Activated CD4-positive, alpha-beta T cell treated with anti-CD3 and anti-CD28 coated beads, Interleukin-2, amount 10 ng/mL, durations not matched to agents 7 days and 5 days (primary cell): ENCODE measurements around the gene TP53AIP1. TPM values are rescaled to one million over a fixed set of nuclear protein-coding genes. Genes with fewer than 3 reads are reported as not detected.
A peak's percentile ranks its signal among the peaks of the same experiment; 100 is the strongest.

Experiments used
- CTCF ChIA-PET: fragments of 350-600 bp; sonication (Branson Sonifier 250); formaldehyde crosslinking; loops from one replicate; lab custom pipeline; 2021; ENCODE audit warnings: antibody characterized with exemption; lab: Charles Lee
- POLR2A ChIA-PET: fragments of 350-600 bp; sonication (Branson Sonifier 250); formaldehyde crosslinking; loops from one replicate; lab custom pipeline; 2021; ENCODE audit warnings: antibody characterized with exemption; lab: Charles Lee
- DNase-seq: peaks from one replicate; pipeline ENCODE4 v3.0.0-alpha.2; 2020
- H3K27ac Mint-ChIP-seq: one replicate; pipeline ENCODE4 v1.8.0; 2021; ENCODE audit warnings: mild to moderate bottlenecking, moderate library complexity, mixed read lengths
- H3K27me3 Mint-ChIP-seq: one replicate; pipeline ENCODE4 v1.8.0; 2021; ENCODE audit warnings: mixed read lengths
- H3K36me3 Mint-ChIP-seq: one replicate; pipeline ENCODE4 v1.8.0; 2021; ENCODE audit warnings: low read depth, mixed read lengths
- H3K4me1 Mint-ChIP-seq: one replicate; pipeline ENCODE4 v1.8.0; 2021; ENCODE audit warnings: mixed read lengths
- H3K4me3 Mint-ChIP-seq: one replicate; pipeline ENCODE4 v1.8.0; 2021; ENCODE audit warnings: mild to moderate bottlenecking, moderate library complexity, mixed read lengths
- H3K9me3 Mint-ChIP-seq: one replicate; pipeline ENCODE4 v1.8.0; 2021; ENCODE audit warnings: mixed read lengths
- total RNA-seq, 2 experiments: library from RNA; stranded (reverse); gene quantifications; one replicate each; pipeline ENCODE4 v1.2.3, GENCODE V29; 2021

The TP53AIP1 gene, protein sequence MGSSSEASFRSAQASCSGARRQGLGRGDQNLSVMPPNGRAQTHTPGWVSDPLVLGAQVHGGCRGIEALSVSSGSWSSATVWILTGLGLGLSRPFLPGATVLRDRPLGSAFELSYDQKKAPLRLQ
- not detected for total RNA-seq

DNA sequence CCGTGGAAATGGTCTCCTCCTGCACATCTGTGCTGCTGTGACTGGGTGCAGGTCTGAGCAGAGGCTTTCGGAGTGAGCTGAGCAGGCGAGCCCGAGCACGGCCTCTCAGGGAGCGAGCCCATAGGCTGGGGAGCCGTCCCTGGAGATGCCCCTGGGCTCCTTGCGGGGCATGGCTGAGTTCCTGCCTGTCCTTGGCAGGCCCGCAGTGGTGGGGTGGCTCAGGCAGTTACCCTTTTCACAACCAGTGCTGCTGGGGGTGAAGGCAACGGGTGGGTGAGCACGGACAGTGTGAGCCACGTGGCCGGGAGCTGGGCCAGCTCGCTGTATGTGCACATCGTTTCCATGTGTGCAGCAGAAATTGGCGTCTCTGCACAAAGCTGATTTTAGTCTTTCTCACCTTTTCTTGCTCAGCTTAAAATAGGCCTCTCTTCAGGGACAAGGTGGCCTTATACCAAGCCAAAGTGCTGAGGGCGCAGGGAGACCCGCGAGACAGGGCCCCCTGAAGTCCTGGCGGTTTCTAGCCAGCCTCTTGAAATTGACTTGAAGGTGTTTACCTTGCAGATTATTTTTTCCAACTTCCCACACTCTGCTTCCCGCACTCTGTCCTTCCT lies at the start of gene TP53AIP1:
Gene TP53AIP1 (minus strand): TSS at position 55 of the 611 bp plus-strand sequence. CDS start 5,053 bp downstream, outside the sequence.
- POLR2A ChIA-PET = no interaction called here
- no peak for DNase-seq
- Mint-ChIP-seq H3K27ac (no peak within 1 kb of the TSS), H3K36me3 (no peaks in the 10 kb centered on the region), H3K4me3 (no peak within 1 kb of the TSS), H3K4me1 (no peaks in the 10 kb centered on the region), H3K27me3 (no peaks in the 10 kb centered on the region), H3K9me3 (no peaks in the 10 kb centered on the region)
- CTCF ChIA-PET = no interaction called here

DNA sequence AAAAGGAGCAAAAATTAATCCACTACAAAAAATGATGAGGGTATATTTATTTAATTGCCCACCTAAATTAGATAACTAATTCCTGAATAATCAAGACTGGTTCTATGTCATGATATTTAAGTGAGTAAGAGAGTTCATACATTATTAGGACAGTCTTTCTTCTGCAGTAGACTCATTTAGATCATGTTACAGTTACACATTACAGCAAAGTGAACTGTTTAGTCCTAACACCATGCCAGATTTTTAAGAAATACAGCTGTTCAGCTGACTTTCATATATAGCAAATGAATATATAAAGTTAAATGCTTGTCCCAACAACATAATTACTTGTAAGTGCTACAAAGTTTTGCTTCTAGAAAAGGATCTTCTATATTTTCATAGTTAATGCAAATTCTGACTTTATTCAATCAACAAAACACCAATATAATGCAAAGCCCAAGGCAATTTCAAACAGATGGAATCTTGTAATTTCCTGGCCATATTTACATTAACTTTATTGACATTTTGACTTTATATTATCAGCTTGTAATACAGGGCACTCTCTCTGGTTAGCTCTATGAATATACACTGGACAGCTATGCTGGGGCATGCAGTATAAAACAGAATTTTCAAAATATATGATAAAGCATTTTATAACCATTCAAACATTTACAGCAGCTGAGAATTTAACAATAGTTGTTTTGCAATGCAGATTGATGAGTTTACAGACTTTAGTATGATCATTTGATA lies 45.7 kb upstream of the TP53AIP1 start:
- Mint-ChIP-seq H3K9me3 (peaks cover 3% of the 10 kb centered on the region), H3K4me3 (no peak overlapping the region), H3K4me1 (peaks cover 10% of the 10 kb centered on the region), H3K36me3 (peaks cover 2% of the 10 kb centered on the region), H3K27ac (no peak overlapping the region), H3K27me3 (no peaks in the 10 kb centered on the region)
- ChIA-PET POLR2A (no interaction called here), CTCF (no interaction called here)
- no peak for DNase-seq

DNA sequence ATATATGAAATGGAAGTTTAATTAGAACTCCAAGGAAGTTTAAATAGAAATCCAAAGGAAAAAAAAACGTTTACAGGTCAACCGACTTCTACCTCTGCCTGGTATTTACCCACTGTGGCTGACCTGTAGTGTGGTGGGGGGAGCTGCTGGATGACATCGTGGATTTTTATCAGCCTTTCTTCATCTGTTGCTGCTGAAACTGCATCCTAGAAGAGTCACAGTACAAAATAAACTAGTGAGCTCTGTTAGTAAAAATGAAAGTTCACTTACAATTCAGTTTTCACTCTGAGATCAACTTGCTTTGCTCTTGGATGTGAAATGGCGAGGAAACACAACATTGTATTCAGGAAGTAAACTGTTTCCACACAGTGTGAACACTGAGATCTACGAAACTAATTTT lies 43.2 kb upstream of the TP53AIP1 start:
- Mint-ChIP-seq H3K36me3 (peaks cover 2% of the 10 kb centered on the region), H3K4me1 (peaks cover 6% of the 10 kb centered on the region), H3K27ac (no peak overlapping the region), H3K9me3 (peaks cover 3% of the 10 kb centered on the region), H3K4me3 (no peak overlapping the region), H3K27me3 (no peaks in the 10 kb centered on the region)
- no peak for DNase-seq
- ChIA-PET POLR2A (no interaction called here), CTCF (interaction anchor here (1.3 to 1.6 kb wide), 2 partner anchors 12 to 30 kb away, joined by 4 to 8 read pairs; no protein-coding TSS in a partner anchor)

DNA sequence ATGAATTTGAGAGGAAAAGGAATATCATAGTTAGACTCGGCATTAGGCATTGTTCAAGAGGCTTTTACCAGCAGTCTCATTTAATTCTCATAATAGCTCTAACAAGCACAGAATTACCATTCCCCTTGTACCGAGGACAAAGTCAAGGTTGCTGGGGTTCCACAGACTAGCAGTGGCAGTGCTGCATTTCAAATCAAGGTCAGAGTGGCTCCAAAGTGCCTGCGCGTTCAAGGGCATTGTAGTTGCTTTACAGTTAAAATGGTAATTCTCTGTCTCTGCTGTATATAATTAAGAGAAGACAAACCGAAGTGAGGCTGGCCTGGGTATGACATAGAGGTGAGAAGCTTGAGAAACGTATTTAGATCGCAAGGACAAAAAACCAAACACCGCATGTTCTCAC lies 40.4 kb upstream of the TP53AIP1 start:
- H3K4me3 Mint-ChIP-seq = no peak overlapping the region
- ChIA-PET POLR2A (no interaction called here), CTCF (no interaction called here)
- no peaks in the 10 kb centered on the region for H3K27me3 Mint-ChIP-seq
- H3K9me3 Mint-ChIP-seq = no peaks in the 10 kb centered on the region
- DNase-seq = no peak
- peaks cover 6% of the 10 kb centered on the region for H3K4me1 Mint-ChIP-seq
- peaks cover 2% of the 10 kb centered on the region for H3K36me3 Mint-ChIP-seq
- no peak overlapping the region for H3K27ac Mint-ChIP-seq

DNA sequence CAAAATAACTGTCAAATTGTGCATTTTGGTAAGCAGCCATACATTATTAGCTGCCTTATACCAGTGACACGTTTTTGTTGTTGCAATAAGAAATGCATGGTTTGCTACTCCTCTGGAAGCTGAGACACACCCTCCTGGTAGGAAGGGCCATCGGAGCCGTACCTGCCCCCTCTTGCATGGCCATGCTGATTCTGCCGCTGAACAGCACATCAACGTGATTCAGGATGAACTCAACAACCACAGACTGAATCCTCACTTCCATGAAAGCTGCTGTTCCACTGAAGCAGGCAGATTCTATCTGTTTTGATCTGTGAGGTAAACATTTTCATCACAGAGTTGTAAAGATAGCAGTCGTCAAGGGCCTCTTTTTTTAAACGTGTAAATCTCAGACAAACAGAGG lies 38.6 kb upstream of the TP53AIP1 start:
- no peak overlapping the region for H3K4me3 Mint-ChIP-seq
- no peak overlapping the region for H3K27ac Mint-ChIP-seq
- no peaks in the 10 kb centered on the region for H3K9me3 Mint-ChIP-seq
- CTCF ChIA-PET = interaction anchor here (0.5 kb wide), 1 partner anchor 17 kb away, joined by 3 read pairs; no protein-coding TSS in a partner anchor
- peaks cover 5% of the 10 kb centered on the region for H3K4me1 Mint-ChIP-seq
- no peak for DNase-seq
- H3K36me3 Mint-ChIP-seq = peaks cover 4% of the 10 kb centered on the region
- H3K27me3 Mint-ChIP-seq = no peaks in the 10 kb centered on the region
- POLR2A ChIA-PET = no interaction called here

DNA sequence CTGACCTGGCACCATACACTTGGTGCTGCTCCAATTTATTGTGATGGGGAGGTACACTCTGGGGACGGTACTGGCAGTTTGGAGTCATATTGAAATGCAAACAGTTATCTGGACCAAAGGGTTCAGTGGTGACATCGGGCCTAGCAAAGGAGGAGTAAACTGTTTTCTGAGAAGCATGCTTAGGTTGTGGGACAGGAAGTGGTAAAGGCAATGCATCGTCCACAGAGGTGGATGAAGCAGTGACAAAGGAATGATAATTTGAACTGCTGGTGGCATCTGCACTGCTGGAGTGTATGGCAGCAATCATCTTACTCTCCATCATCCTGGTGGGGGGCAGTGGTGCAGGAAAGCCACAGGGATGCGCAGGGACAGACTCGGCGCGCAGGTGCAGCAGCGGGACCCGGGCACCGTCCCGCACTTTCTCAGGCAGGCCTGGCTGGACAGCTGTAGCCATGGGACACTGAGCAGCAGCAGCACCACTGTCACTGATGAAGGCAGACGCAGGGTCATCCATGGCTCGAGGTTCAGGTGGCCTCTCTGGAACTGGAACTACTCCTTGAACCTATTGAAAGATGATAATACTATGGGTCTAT lies 28.0 kb upstream of the TP53AIP1 start:
- peak; percentile 31 for DNase-seq
- peaks cover 18% of the 10 kb centered on the region for H3K36me3 Mint-ChIP-seq
- no peaks in the 10 kb centered on the region for H3K9me3 Mint-ChIP-seq
- no peaks in the 10 kb centered on the region for H3K27me3 Mint-ChIP-seq
- ChIA-PET CTCF (interaction anchor here (0.6 kb wide), 1 partner anchor 14 kb away, joined by 4 read pairs; no protein-coding TSS in a partner anchor), POLR2A (no interaction called here)
- no peak overlapping the region for H3K4me3 Mint-ChIP-seq
- H3K4me1 Mint-ChIP-seq = peaks cover 25% of the 10 kb centered on the region
- peak overlapping the region; percentile 12 for H3K27ac Mint-ChIP-seq

DNA sequence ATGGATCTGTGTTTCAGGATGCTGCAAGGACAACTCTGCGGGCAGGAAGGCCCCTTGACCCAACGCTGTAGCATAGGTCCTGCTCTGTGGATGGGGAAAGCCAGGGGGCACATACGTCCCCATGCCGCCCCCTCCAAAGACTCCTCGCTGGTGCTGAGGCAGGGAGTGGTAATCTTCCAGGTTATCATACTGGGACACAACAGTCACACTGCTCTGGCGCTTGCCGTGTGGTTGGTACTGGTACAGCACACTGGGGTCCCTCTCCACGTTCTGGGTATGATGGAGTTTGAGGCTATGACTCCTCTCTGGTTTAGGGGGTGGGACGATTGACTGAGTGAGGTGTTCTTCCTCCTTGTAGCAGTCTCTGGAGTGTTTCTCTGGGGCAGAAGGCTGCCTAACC lies 26.2 kb upstream of the TP53AIP1 start:
- CTCF ChIA-PET = no interaction called here
- Mint-ChIP-seq H3K27me3 (no peaks in the 10 kb centered on the region), H3K4me1 (peaks cover 43% of the 10 kb centered on the region), H3K9me3 (no peaks in the 10 kb centered on the region), H3K36me3 (peaks cover 20% of the 10 kb centered on the region), H3K27ac (no peak overlapping the region), H3K4me3 (no peak overlapping the region)
- DNase-seq = no peak
- POLR2A ChIA-PET = no interaction called here

DNA sequence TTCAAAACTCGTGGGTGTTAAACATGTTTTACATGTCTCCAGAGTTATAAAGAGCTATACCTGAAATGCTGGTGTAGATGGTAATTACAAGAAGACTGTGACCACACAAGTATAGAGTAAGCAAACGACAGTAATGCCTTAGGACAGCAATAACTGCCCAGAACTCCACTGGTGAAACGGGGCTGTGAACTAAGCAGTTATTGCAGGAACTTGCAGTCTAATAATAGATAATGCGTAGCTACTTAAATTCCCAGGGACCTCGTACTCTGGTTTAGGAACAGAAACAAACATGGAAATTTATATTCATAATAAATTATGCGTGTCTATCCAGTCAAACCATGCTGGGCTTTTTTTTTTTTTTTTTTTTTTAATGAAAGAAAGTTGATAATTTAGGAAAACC lies 24.9 kb upstream of the TP53AIP1 start:
- H3K36me3 Mint-ChIP-seq = peaks cover 21% of the 10 kb centered on the region
- H3K27ac Mint-ChIP-seq = no peak overlapping the region
- no peaks in the 10 kb centered on the region for H3K27me3 Mint-ChIP-seq
- POLR2A ChIA-PET = no interaction called here
- H3K4me3 Mint-ChIP-seq = no peak overlapping the region
- DNase-seq = no peak
- peaks cover 55% of the 10 kb centered on the region for H3K4me1 Mint-ChIP-seq
- H3K9me3 Mint-ChIP-seq = no peaks in the 10 kb centered on the region
- CTCF ChIA-PET = no interaction called here

DNA sequence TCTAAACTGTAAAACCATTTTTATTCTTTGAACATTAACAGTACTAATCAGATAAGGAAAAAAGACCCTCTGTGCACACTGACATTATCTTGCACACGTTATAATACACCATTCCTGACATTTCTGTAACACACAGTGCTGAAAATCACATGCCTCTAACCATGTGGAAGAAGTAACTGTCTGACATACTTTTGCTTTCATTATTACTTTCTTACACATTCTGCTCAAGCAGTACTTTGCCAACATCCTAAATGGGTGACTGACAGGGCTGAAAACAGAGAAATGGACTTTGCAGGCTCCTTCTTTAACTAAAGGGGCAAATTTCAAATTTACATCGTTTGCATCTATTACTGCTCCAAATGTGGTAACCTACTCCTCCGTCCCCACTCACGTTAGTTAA lies 22.8 kb upstream of the TP53AIP1 start:
- ChIA-PET CTCF (no interaction called here), POLR2A (no interaction called here)
- H3K27ac Mint-ChIP-seq = peak overlapping the region; percentile 79
- peak overlapping the region; percentile 21 for H3K4me3 Mint-ChIP-seq
- peaks cover 47% of the 10 kb centered on the region for H3K4me1 Mint-ChIP-seq
- no peaks in the 10 kb centered on the region for H3K27me3 Mint-ChIP-seq
- H3K9me3 Mint-ChIP-seq = no peaks in the 10 kb centered on the region
- H3K36me3 Mint-ChIP-seq = peaks cover 8% of the 10 kb centered on the region
- DNase-seq = no peak

DNA sequence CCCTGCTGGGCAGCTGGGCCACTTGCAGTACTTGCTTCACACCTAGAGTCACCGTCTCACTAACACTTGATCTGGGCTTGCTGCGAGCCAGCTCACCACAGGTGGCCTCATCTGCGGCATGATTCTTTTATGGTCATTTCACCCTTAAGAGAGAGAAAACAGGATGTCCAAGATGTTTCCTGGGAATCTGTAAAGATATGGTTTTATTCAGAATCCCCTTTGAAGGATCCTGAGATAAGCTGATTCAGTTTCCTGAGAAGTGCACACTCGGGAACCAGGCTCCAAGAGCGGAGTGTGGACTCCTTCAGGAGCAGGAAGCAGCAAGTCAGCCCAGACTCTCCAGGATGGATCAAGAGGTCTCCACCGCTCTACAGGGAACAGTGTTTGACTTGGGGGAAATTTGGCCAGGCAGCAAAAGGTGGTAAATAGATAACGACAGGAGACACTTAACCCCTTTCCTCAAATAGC lies 21.8 kb upstream of the TP53AIP1 start:
- Mint-ChIP-seq H3K9me3 (no peaks in the 10 kb centered on the region), H3K27me3 (no peaks in the 10 kb centered on the region), H3K27ac (peak overlapping the region; percentile 70), H3K36me3 (peaks cover 4% of the 10 kb centered on the region), H3K4me3 (no peak overlapping the region), H3K4me1 (peaks cover 39% of the 10 kb centered on the region)
- ChIA-PET POLR2A (interaction anchor here (0.7 kb wide), 1 partner anchor 16 kb away, joined by 6 read pairs; no protein-coding TSS in a partner anchor), CTCF (no interaction called here)
- no peak for DNase-seq

DNA sequence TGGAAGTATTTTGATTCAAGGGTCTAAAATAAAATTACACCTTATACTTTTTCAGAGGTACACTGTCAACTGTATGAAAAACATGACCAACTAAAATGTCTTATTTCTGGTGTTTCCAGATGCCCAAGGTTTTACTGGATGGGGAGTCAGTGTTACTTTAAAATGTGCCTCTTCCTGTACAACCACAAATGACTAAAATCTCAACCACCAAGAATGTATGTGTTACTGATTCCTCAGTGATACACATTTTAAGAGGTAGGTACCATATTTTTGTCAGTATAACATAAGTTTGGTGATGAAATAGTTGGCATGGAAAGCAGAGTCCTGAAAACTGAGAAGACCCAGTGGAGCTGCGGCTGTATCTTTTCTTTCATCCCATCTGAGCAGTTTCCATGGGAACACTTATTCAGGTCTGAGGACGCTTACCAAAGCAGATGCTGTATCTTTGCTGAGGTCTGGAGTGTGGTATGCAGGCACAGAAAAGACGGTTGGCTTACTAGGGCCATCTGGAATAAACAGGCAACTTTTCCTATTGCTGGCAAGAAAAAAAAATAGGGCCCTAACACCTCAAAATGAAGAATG lies 21.2 kb upstream of the TP53AIP1 start:
- Mint-ChIP-seq H3K4me3 (no peak overlapping the region), H3K27ac (peak overlapping the region; percentile 70), H3K4me1 (peaks cover 39% of the 10 kb centered on the region), H3K27me3 (no peaks in the 10 kb centered on the region), H3K9me3 (no peaks in the 10 kb centered on the region), H3K36me3 (peaks cover 4% of the 10 kb centered on the region)
- CTCF ChIA-PET = interaction anchor here (2.2 kb wide), 1 partner anchor 79 kb away, joined by 8 read pairs; no protein-coding TSS in a partner anchor
- no peak for DNase-seq
- POLR2A ChIA-PET = interaction anchor here (0.7 kb wide), 1 partner anchor 15 kb away, joined by 6 read pairs; no protein-coding TSS in a partner anchor

DNA sequence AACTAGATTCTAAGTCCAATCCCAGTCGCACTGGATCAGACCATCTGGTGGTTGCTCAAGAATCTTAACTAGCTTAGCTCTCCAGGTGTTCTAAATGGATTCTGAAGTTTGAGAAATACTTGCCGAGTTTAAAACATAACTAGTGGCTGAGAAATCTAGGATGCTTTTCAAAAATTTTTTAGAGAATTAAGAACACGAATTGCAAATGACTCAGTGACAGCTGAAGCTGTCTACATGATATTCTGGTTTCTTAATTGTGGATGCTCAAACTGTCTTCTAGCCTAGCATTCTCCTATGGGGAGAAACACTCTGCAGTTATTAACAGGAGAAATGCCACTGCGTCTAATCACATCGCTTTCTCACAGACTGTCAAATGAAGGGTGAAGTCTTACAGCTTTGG lies 20.2 kb upstream of the TP53AIP1 start:
- no peak overlapping the region for H3K4me3 Mint-ChIP-seq
- H3K4me1 Mint-ChIP-seq = peaks cover 39% of the 10 kb centered on the region
- ChIA-PET POLR2A (no interaction called here), CTCF (interaction anchor here (1.9 to 2.2 kb wide), 2 partner anchors 15 to 78 kb away, joined by 5 to 8 read pairs; no protein-coding TSS in a partner anchor)
- no peaks in the 10 kb centered on the region for H3K27me3 Mint-ChIP-seq
- no peaks in the 10 kb centered on the region for H3K9me3 Mint-ChIP-seq
- peaks cover 4% of the 10 kb centered on the region for H3K36me3 Mint-ChIP-seq
- no peak for DNase-seq
- no peak overlapping the region for H3K27ac Mint-ChIP-seq
